Fibroblast of lung (primary cell): ENCODE results near the gene FBXL13.

ENCODE experiments used
- EZH2 ChIP-seq: IDR thresholded peaks from 2 replicates; pipeline ENCODE4 v1.5.1; 2012; ENCODE audit warnings: low read length, control low read depth, mild to moderate bottlenecking; ENCODE audit errors: missing control alignments
- TF ChIP-seq, protein P1 (sequence below), 2 donors: IDR thresholded peaks in 1 of 2; conservative IDR thresholded peaks in 1 of 2; 1 replicate in 1 of 2; 2 replicates in 1 of 2; pipeline ENCODE4 v1.5.1; 2011 to 2012; ENCODE audit warnings: low read length in 2 of 2, control low read depth in 1 of 2, inconsistent platforms in 1 of 2, low read depth in 1 of 2, mild to moderate bottlenecking in 1 of 2

- TF ChIP-seq, protein P1, sequence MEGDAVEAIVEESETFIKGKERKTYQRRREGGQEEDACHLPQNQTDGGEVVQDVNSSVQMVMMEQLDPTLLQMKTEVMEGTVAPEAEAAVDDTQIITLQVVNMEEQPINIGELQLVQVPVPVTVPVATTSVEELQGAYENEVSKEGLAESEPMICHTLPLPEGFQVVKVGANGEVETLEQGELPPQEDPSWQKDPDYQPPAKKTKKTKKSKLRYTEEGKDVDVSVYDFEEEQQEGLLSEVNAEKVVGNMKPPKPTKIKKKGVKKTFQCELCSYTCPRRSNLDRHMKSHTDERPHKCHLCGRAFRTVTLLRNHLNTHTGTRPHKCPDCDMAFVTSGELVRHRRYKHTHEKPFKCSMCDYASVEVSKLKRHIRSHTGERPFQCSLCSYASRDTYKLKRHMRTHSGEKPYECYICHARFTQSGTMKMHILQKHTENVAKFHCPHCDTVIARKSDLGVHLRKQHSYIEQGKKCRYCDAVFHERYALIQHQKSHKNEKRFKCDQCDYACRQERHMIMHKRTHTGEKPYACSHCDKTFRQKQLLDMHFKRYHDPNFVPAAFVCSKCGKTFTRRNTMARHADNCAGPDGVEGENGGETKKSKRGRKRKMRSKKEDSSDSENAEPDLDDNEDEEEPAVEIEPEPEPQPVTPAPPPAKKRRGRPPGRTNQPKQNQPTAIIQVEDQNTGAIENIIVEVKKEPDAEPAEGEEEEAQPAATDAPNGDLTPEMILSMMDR (conservative IDR thresholded peaks at IDR 0.05 in 1 of 2, IDR thresholded peaks at IDR 0.05 in 1 of 2; ENCODE audit: low read depth in 1 of 2, low read length in 2 of 2) = no peak
- TF ChIP-seq EZH2 = no peak
Observed at GRCh38 chr7:103075337-103075918, 832 bp upstream of the FBXL13 start.
